B cell (primary cell): ENCODE data around the gene PCDHGA9. TPM values are rescaled to one million over a fixed set of nuclear protein-coding genes. Genes with fewer than 3 reads are reported as not detected.

Experiments used
- ATAC-seq: fragments of 200-7000 bp; cut with Tn5 transposase; one replicate; pipeline ENCODE4 v1.10.0; 2021; ENCODE audit warnings: low read depth, mild to moderate bottlenecking, moderate number of reproducible peaks, moderate library complexity
- CTCF ChIA-PET: fragments of 350-600 bp; sonication (Branson Sonifier 250); formaldehyde crosslinking; loops from one replicate; lab custom pipeline; 2021; ENCODE audit warnings: antibody characterized with exemption, inconsistent platforms; lab: Charles Lee
- POLR2A ChIA-PET: fragments of 350-600 bp; sonication (Branson Sonifier 250); formaldehyde crosslinking; loops from one replicate; lab custom pipeline; 2021; ENCODE audit warnings: antibody characterized with exemption; lab: Charles Lee
- DNase-seq: peaks from one replicate; pipeline ENCODE4 v3.0.0; 2013
- H2AFZ ChIP-seq: 2 replicates; pipeline ENCODE4 v1.6.1; 2012; ENCODE audit warnings: mild to moderate bottlenecking, low read depth, low read length; ENCODE audit not compliant: insufficient read depth, poor library complexity, severe bottlenecking
- H3K27ac ChIP-seq, 2 donors: 1 replicate in 1 of 2; 2 replicates in 1 of 2; pipeline ENCODE4 v1.5.1; 2012 to 2013; ENCODE audit warnings: low read length in 2 of 2, mild to moderate bottlenecking in 2 of 2, moderate library complexity in 1 of 2
- H3K27me3 ChIP-seq, 4 experiments: fragments of 200-600 bp in 1 of 4; sonication (generic) in 1 of 4; replicated peaks in 1 of 4; 1 replicate in 2 of 4; 2 replicates in 2 of 4; pipeline versions ENCODE4 v1.6.1 to v1.7.0; 2013 to 2016; ENCODE audit warnings: low read length in 3 of 4, mild to moderate bottlenecking in 2 of 4, mixed read lengths in 1 of 4, moderate library complexity in 1 of 4; ENCODE audit not compliant: insufficient read depth in 4 of 4, control insufficient read depth in 3 of 4; ENCODE audit errors: control extremely low read depth in 1 of 4
- H3K36me3 ChIP-seq, 2 experiments: replicated peaks in 1 of 2; 1 replicate in 1 of 2; 2 replicates in 1 of 2; pipeline versions ENCODE4 v1.6.1 to v1.7.1; 2013; ENCODE audit warnings: low read length in 1 of 2; ENCODE audit not compliant: insufficient read depth in 2 of 2, control insufficient read depth in 1 of 2; ENCODE audit errors: control extremely low read depth in 1 of 2, extremely low read depth in 1 of 2
- H3K4me1 ChIP-seq, 2 donors: fragments of 200-600 bp in 1 of 2; sonication (generic) in 1 of 2; 1 replicate in 1 of 2; 2 replicates in 1 of 2; pipeline versions ENCODE4 v1.5.1 to v1.6.1; 2013 to 2017; ENCODE audit warnings: low read length in 2 of 2; ENCODE audit not compliant: control insufficient read depth in 2 of 2, insufficient read depth in 2 of 2
- H3K4me2 ChIP-seq: replicated peaks from 2 replicates; pipeline ENCODE3; 2012; ENCODE audit warnings: mild to moderate bottlenecking, low read depth, low read length; ENCODE audit not compliant: poor library complexity, severe bottlenecking
- H3K4me3 ChIP-seq, 5 experiments: fragments of 200-600 bp in 1 of 5; sonication (generic) in 1 of 5; 1 replicate in 3 of 5; 2 replicates in 2 of 5; pipeline versions ENCODE4 v1.5.1 to v1.7.0; 2011 to 2016; ENCODE audit warnings: low read length in 4 of 5, mild to moderate bottlenecking in 4 of 5, low read depth in 2 of 5, control low read depth in 1 of 5, moderate library complexity in 1 of 5; ENCODE audit not compliant: insufficient read depth in 1 of 5; ENCODE audit errors: control extremely low read depth in 1 of 5, extremely low read depth in 1 of 5
- H3K79me2 ChIP-seq: fragments of 200-600 bp; sonication (generic); one replicate; pipeline ENCODE4 v1.6.0; 2016; ENCODE audit warnings: low read length; ENCODE audit not compliant: control insufficient read depth, insufficient read depth
- H3K9ac ChIP-seq: fragments of 200-600 bp; sonication (generic); 2 replicates; pipeline ENCODE4 v1.6.1; 2017; ENCODE audit warnings: mild to moderate bottlenecking, low read length, moderate library complexity
- H3K9me3 ChIP-seq, 3 donors: one replicate each; pipeline versions ENCODE4 v1.6.1 to v1.7.1; 2013; ENCODE audit warnings: low read length in 2 of 3; ENCODE audit not compliant: control insufficient read depth in 2 of 3, insufficient read depth in 1 of 3; ENCODE audit errors: control extremely low read depth in 1 of 3
- H4K20me1 ChIP-seq: 2 replicates; pipeline ENCODE4 v1.6.0; 2012; ENCODE audit warnings: mild to moderate bottlenecking, low read length; ENCODE audit not compliant: insufficient read depth, control insufficient read depth, poor library complexity, severe bottlenecking
- H3K27ac Mint-ChIP-seq: one replicate; pipeline ENCODE4 v1.8.0; 2021; ENCODE audit warnings: mixed read lengths
- H3K27me3 Mint-ChIP-seq: one replicate; pipeline ENCODE4 v1.8.0; 2021; ENCODE audit warnings: mixed read lengths
- H3K4me1 Mint-ChIP-seq: one replicate; pipeline ENCODE4 v1.8.0; 2021; ENCODE audit warnings: mixed read lengths
- H3K4me3 Mint-ChIP-seq: one replicate; pipeline ENCODE4 v1.8.0; 2021; ENCODE audit warnings: mixed read lengths
- H3K9me3 Mint-ChIP-seq: one replicate; pipeline ENCODE4 v1.8.0; 2022; ENCODE audit warnings: mixed read lengths; ENCODE audit not compliant: insufficient read depth
- EZH2 ChIP-seq: IDR thresholded peaks from 2 replicates; pipeline ENCODE4 v1.6.1; 2012; ENCODE audit warnings: borderline replicate concordance, low read depth, mild to moderate bottlenecking, moderate library complexity, low read length; ENCODE audit not compliant: insufficient read depth, poor library complexity, severe bottlenecking
- WGBS: methylation state at CpG from one replicate; pipeline ENCODE4 v1.1.5; 2013; ENCODE audit warnings: missing lambda C conversion rate; ENCODE audit not compliant: insufficient coverage; 5-methylcytosine and 5-hydroxymethylcytosine counted together
- intact Hi-C: fragments of 100-400 bp; cut with micrococcal nuclease; formaldehyde crosslinking; loops from one replicate; pipeline ENCODE4 v1.10.0; 2022
- polyA plus RNA-seq: library from polyadenylated mRNA; depleted of rRNA; stranded (reverse); fragments of >200 nt; gene quantifications from 2 replicates; pipeline ENCODE4 v1.2.3, GENCODE V29; 2012
- total RNA-seq, 2 donors: library from RNA; stranded (reverse); fragments of 120-200 nt in 1 of 2; gene quantifications; 1 replicate in 1 of 2; 2 replicates in 1 of 2; pipeline versions ENCODE4 v1.2.3 to v1.2.4, GENCODE V29; 2013 to 2022
- TF ChIP-seq, protein P1 (sequence below): fragments of 200-600 bp; IDR thresholded peaks from one replicate; pipeline ENCODE4 v1.8.0; 2022; ENCODE audit warnings: antibody characterized with exemption, mild to moderate bottlenecking

PCDHGA9 gene
- total and polyA plus RNA-seq, 2 donors (not counting 1 experiment from before 2014, with no cell fraction given), result 0.19 to 2.5 TPM

DNA sequence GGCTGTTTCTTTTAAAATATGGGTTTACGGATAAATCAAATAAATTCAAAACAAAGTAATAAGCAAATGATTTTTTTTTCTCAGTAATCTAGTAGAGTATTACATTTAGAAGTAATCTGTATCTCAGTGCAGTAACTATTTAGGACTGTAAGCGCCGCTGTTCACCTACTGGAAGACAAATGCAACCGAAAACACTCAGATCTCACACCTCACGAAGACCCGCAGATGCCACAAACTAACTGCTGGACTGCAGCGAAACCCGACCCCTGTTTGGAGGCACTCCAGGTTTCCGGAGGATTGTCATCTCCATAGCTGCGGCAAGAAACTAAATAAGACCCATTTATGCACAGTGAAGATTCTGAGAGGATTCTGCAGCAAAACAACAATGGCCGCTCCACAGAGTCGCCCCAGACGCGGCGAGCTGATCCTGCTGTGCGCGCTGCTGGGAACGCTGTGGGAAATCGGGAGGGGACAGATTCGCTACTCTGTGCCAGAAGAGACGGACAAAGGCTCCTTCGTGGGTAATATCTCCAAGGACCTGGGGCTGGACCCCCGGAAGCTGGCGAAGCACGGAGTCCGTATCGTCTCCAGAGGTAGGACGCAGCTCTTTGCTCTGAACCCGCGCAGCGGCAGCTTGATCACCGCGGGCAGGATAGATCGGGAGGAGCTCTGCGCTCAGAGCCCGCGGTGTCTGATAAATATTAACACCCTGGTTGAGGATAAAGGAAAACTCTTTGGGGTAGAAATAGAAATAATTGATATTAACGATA lies 10.0 kb upstream of the PCDHGA9 start, which contains the start of gene PCDHGA8:
TSS of gene PCDHGA8 (plus strand) at position 205 of the 770 bp plus-strand sequence. CDS start at position 386, 181 bp downstream.
- Histone ChIP-seq H3K79me2 (no peaks in the 10 kb centered on the region), H4K20me1 (no peaks in the 10 kb centered on the region), H2AFZ (no peak within 1 kb of the TSS), H3K4me1 (no peaks in the 10 kb centered on the region), H3K9ac (no peak within 1 kb of the TSS), H3K27me3 (peaks cover 0 to 61% (median 38%) of the 10 kb centered on the region in 4 experiments), H3K27ac (no peak within 1 kb of the TSS), H3K9me3 (peaks cover 1 to 51% (median 26%) of the 10 kb centered on the region in 3 donors), H3K4me3 (no peak within 1 kb of the TSS), H3K4me2 (no peak within 1 kb of the TSS), H3K36me3 (no peaks in the 10 kb centered on the region)
- DNase-seq (no peak), ATAC-seq (no peak)
- ChIA-PET POLR2A (no interaction called here), CTCF (interaction anchor here (3.1 kb wide), 1 partner anchor 171 kb away, joined by 13 read pairs; no protein-coding TSS in a partner anchor)
- Mint-ChIP-seq H3K4me3 (no peak within 1 kb of the TSS), H3K27me3 (peaks cover 60% of the 10 kb centered on the region), H3K4me1 (no peaks in the 10 kb centered on the region), H3K27ac (no peak within 1 kb of the TSS), H3K9me3 (peaks cover 12% of the 10 kb centered on the region)
- TF ChIP-seq EZH2, result no peak
- TF ChIP-seq, protein P1, sequence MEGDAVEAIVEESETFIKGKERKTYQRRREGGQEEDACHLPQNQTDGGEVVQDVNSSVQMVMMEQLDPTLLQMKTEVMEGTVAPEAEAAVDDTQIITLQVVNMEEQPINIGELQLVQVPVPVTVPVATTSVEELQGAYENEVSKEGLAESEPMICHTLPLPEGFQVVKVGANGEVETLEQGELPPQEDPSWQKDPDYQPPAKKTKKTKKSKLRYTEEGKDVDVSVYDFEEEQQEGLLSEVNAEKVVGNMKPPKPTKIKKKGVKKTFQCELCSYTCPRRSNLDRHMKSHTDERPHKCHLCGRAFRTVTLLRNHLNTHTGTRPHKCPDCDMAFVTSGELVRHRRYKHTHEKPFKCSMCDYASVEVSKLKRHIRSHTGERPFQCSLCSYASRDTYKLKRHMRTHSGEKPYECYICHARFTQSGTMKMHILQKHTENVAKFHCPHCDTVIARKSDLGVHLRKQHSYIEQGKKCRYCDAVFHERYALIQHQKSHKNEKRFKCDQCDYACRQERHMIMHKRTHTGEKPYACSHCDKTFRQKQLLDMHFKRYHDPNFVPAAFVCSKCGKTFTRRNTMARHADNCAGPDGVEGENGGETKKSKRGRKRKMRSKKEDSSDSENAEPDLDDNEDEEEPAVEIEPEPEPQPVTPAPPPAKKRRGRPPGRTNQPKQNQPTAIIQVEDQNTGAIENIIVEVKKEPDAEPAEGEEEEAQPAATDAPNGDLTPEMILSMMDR, result no peak
- 44% methylated on average over 26 of the region's 38 CpGs for WGBS
- intact Hi-C loops, result no loop called here

DNA sequence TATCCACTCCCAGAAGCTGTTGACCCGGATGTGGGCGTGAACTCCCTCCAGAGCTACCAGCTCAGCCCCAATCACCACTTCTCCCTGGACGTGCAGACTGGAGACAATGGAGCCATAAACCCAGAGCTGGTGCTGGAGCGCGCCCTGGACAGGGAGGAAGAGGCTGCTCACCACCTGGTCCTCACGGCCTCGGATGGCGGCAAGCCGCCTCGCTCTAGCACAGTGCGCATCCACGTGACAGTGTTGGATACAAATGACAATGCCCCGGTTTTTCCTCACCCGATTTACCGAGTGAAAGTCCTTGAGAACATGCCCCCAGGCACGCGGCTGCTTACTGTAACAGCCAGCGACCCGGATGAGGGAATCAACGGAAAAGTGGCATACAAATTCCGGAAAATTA lies 9.3 kb upstream of the PCDHGA9 start:
- WGBS, result 41% methylated on average over 13 of the region's 21 CpGs
- Histone ChIP-seq H3K27ac (no peak overlapping the region), H4K20me1 (no peaks in the 10 kb centered on the region), H3K36me3 (no peaks in the 10 kb centered on the region), H2AFZ (no peak overlapping the region), H3K4me2 (no peak overlapping the region), H3K4me3 (no peak overlapping the region), H3K4me1 (no peaks in the 10 kb centered on the region), H3K9me3 (peaks cover under 1 to 54% (median 26%) of the 10 kb centered on the region in 3 donors), H3K9ac (no peak overlapping the region), H3K79me2 (no peaks in the 10 kb centered on the region), H3K27me3 (peaks cover 0 to 60% (median 38%) of the 10 kb centered on the region in 4 experiments)
- Mint-ChIP-seq H3K9me3 (peaks cover 12% of the 10 kb centered on the region), H3K27me3 (peaks cover 58% of the 10 kb centered on the region), H3K27ac (no peak overlapping the region), H3K4me1 (no peaks in the 10 kb centered on the region), H3K4me3 (no peak overlapping the region)
- CTCF ChIA-PET, result interaction anchor here (3.1 kb wide), 1 partner anchor 171 kb away, joined by 13 read pairs; no protein-coding TSS in a partner anchor
- ATAC-seq (no peak), DNase-seq (no peak)
- TF ChIP-seq EZH2, result no peak
- TF ChIP-seq, protein P1, result no peak
- POLR2A ChIA-PET, result interaction anchor here (0.7 kb wide), 1 partner anchor 45 kb away, joined by 3 read pairs; no protein-coding TSS in a partner anchor
- intact Hi-C loops, result no loop called here
